Neural cell (in vitro differentiated cells): ENCODE results near the gene CYB5R2. TPM values are rescaled to one million over a fixed set of nuclear protein-coding genes. Genes with fewer than 3 reads are reported as not detected.

ENCODE experiments used
- H2AFZ ChIP-seq: fragments of 200-600, 300-800 bp; sonication (generic), shearing (Covaris generic); 2 replicates; pipeline ENCODE4 v1.6.0; 2014; ENCODE audit warnings: low read depth, mild to moderate bottlenecking, antibody characterized with exemption, low read length, moderate library complexity
- H3F3A ChIP-seq: fragments of 200-600 bp; shearing (Covaris generic); 2 replicates; pipeline ENCODE4 v1.6.1; 2016; ENCODE audit warnings: mild to moderate bottlenecking, moderate library complexity, mixed read lengths, antibody characterized with exemption, low read length; ENCODE audit not compliant: insufficient read depth, poor library complexity, severe bottlenecking
- H3K27ac ChIP-seq: fragments of 200-600, 300-800 bp; sonication (generic), shearing (Covaris generic); 2 replicates; pipeline ENCODE4 v1.5.1; 2014; ENCODE audit warnings: mild to moderate bottlenecking, low read length, moderate library complexity
- H3K27me3 ChIP-seq: fragments of 300-800, 200-600 bp; sonication (generic), shearing (Covaris generic); 2 replicates; pipeline ENCODE4 v1.6.0; 2014; ENCODE audit warnings: mild to moderate bottlenecking, low read depth, low read length, moderate library complexity; ENCODE audit not compliant: insufficient read depth
- H3K36me3 ChIP-seq: fragments of 300-800, 200-600 bp; sonication (generic), shearing (Covaris generic); 2 replicates; pipeline ENCODE4 v1.5.1; 2014; ENCODE audit warnings: mild to moderate bottlenecking, antibody characterized with exemption, low read length, moderate library complexity; ENCODE audit not compliant: insufficient read depth
- H3K4me2 ChIP-seq: fragments of 300-800, 200-600 bp; sonication (generic), shearing (Covaris generic); 2 replicates; pipeline ENCODE4 v1.6.0; 2014; ENCODE audit warnings: mild to moderate bottlenecking, low read length
- H3K4me3 ChIP-seq: fragments of 300-800, 200-600 bp; sonication (generic), shearing (Covaris generic); 2 replicates; pipeline ENCODE4 v1.5.1; 2014; ENCODE audit warnings: mild to moderate bottlenecking, low read length, moderate library complexity
- H3K79me2 ChIP-seq: fragments of 200-600 bp; shearing (Covaris generic); replicated peaks from 2 replicates; pipeline ENCODE4 v1.6.0; 2014; ENCODE audit warnings: mild to moderate bottlenecking, low read length, moderate library complexity; ENCODE audit not compliant: insufficient read depth
- H3K9ac ChIP-seq: fragments of 300-800, 200-600 bp; sonication (generic), shearing (Covaris generic); 2 replicates; pipeline ENCODE4 v1.6.1; 2016; ENCODE audit warnings: mild to moderate bottlenecking, low read length, mixed read lengths
- H3K9me2 ChIP-seq: fragments of 200-600 bp; shearing (Covaris generic); 2 replicates; pipeline ENCODE4 v1.6.1; 2016; ENCODE audit warnings: mild to moderate bottlenecking, low read length, mixed read lengths; ENCODE audit not compliant: insufficient read depth
- H3K9me3 ChIP-seq: fragments of 200-600, 300-800 bp; sonication (generic), shearing (Covaris generic); 2 replicates; pipeline ENCODE4 v1.6.1; 2016; ENCODE audit warnings: mild to moderate bottlenecking, mixed run types, low read length, moderate library complexity, mixed read lengths
- H4K20me1 ChIP-seq: fragments of 200-600 bp; shearing (Covaris generic); 2 replicates; pipeline ENCODE4 v1.6.1; 2016; ENCODE audit warnings: mild to moderate bottlenecking, mixed run types; ENCODE audit not compliant: insufficient read depth
- EP300 ChIP-seq: fragments of 450-650 bp; conservative IDR thresholded peaks from 2 replicates; pipeline ENCODE4 v1.6.1; 2014; ENCODE audit warnings: antibody characterized with exemption, mild to moderate bottlenecking, moderate library complexity; ENCODE audit not compliant: poor library complexity, severe bottlenecking
- EZH2 ChIP-seq: fragments of 200-600, 300-800 bp; shearing (Covaris generic), sonication (generic); IDR thresholded peaks from 2 replicates; pipeline ENCODE4 v1.6.1; 2014; ENCODE audit warnings: antibody characterized with exemption, low read length, borderline replicate concordance, mild to moderate bottlenecking; ENCODE audit not compliant: insufficient read depth, poor library complexity, severe bottlenecking
- MXI1 ChIP-seq: fragments of 450-650 bp; conservative IDR thresholded peaks from 2 replicates; pipeline ENCODE4 v1.6.1; 2014; ENCODE audit warnings: antibody characterized with exemption, mild to moderate bottlenecking; ENCODE audit not compliant: poor library complexity, severe bottlenecking
- POLR2AphosphoS5 ChIP-seq: IDR thresholded peaks from 2 replicates; pipeline ENCODE4 v1.6.1; 2012
- RAD21 ChIP-seq: fragments of 450-650 bp; conservative IDR thresholded peaks from 2 replicates; pipeline ENCODE4 v1.6.1; 2014; ENCODE audit warnings: antibody characterized with exemption, mild to moderate bottlenecking, moderate library complexity
- REST ChIP-seq: IDR thresholded peaks from 2 replicates; pipeline ENCODE4 v1.6.1; 2012; ENCODE audit warnings: borderline replicate concordance
- SMC3 ChIP-seq: fragments of 450-650 bp; conservative IDR thresholded peaks from 2 replicates; pipeline ENCODE4 v1.6.1; 2014; ENCODE audit warnings: antibody characterized with exemption, mild to moderate bottlenecking, moderate library complexity; ENCODE audit not compliant: poor library complexity
- TAF1 ChIP-seq: IDR thresholded peaks from 2 replicates; pipeline ENCODE4 v1.6.1; 2012; ENCODE audit warnings: low read depth
- polyA plus RNA-seq: library from polyadenylated mRNA; depleted of rRNA; stranded (reverse); fragments of >200 nt; gene quantifications from 2 replicates; pipeline ENCODE4 v1.2.3, GENCODE V29; 2014
- TF ChIP-seq, protein P1 (sequence below): fragments of 450-650 bp; IDR thresholded peaks from 2 replicates; pipeline ENCODE4 v1.5.1; 2014; ENCODE audit warnings: antibody characterized with exemption, mild to moderate bottlenecking, moderate library complexity; ENCODE audit not compliant: poor library complexity, severe bottlenecking

Gene CYB5R2
- polyA plus RNA-seq, 1 donor from 2014 or later, result not detected

DNA sequence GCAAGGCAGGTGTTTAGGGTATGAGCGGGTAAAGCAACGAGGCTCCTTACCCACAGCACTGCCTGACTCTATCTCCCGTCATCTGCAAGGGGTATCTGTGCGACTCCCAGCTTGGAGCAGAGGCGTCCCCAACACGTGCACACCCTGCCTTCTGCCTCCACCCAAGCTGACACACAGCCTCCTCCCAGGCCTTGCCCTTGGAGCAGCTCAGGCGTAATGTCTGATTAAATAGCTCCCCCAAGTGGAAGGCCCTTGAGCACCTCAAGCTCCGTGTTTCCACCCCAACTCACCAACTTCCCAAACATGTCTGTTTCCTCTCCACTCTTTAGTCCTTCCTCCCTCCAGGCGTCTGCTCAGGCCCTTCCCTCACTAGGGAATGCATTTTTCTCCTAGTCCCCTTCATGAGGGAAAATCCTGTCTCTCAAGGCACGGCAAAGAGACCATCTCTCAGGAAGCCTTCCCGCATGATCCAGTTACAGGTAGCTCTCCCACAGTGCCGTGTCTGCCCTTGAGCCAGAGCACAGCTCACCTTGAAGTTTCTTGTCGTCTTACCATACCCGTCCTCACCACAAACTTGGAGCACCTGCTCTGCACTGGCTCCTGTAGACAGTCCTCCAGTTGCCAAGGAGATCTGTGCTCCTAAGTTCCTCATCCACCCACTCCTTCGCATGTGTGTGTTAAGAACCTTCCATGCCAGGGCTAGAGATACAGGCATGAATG lies 15.8 kb downstream of the CYB5R2 start:
- Histone ChIP-seq H4K20me1 (no peaks in the 10 kb centered on the region), H2AFZ (no peak overlapping the region), H3K79me2 (no peaks in the 10 kb centered on the region), H3K27me3 (no peaks in the 10 kb centered on the region), H3K9ac (no peak overlapping the region), H3F3A (no peaks in the 10 kb centered on the region), H3K9me3 (no peaks in the 10 kb centered on the region), H3K4me3 (no peak overlapping the region), H3K36me3 (no peaks in the 10 kb centered on the region), H3K9me2 (no peaks in the 10 kb centered on the region), H3K27ac (no peak overlapping the region), H3K4me2 (no peak overlapping the region)
- TF ChIP-seq TAF1, result no peak
- TF ChIP-seq REST, result no peak
- no peak for TF ChIP-seq POLR2AphosphoS5
- no peak for TF ChIP-seq RAD21

DNA sequence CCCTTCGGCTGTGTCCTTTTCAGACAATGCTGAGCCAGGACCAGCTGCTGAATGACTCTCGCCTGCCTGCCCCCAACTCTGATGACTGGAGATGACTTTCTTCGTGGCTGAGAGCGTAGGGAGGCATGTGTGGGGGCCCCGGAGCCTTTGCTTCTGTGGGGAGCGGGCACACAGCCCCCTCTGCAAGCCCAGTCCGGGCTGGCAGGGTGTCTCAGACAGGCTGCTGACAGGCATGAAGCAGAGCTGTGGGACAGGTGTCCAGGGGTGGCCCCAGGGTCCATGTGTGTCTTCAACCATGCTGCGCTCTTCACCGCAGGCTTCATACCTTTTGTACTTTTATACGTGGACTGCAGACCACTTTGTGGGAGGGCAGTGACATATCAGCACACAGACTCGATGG lies 16.6 kb downstream of the CYB5R2 start:
- Histone ChIP-seq H4K20me1 (no peaks in the 10 kb centered on the region), H3K27ac (no peak overlapping the region), H3K9ac (no peak overlapping the region), H3F3A (no peaks in the 10 kb centered on the region), H3K4me3 (no peak overlapping the region), H3K36me3 (no peaks in the 10 kb centered on the region), H3K79me2 (no peaks in the 10 kb centered on the region), H2AFZ (no peak overlapping the region), H3K4me2 (no peak overlapping the region), H3K9me3 (no peaks in the 10 kb centered on the region), H3K9me2 (no peaks in the 10 kb centered on the region), H3K27me3 (no peaks in the 10 kb centered on the region)
- TF ChIP-seq REST (no peak), TAF1 (no peak), EZH2 (no peak), RAD21 (no peak), EP300 (no peak), POLR2AphosphoS5 (no peak), MXI1 (no peak), SMC3 (no peak)
- TF ChIP-seq, protein P1, sequence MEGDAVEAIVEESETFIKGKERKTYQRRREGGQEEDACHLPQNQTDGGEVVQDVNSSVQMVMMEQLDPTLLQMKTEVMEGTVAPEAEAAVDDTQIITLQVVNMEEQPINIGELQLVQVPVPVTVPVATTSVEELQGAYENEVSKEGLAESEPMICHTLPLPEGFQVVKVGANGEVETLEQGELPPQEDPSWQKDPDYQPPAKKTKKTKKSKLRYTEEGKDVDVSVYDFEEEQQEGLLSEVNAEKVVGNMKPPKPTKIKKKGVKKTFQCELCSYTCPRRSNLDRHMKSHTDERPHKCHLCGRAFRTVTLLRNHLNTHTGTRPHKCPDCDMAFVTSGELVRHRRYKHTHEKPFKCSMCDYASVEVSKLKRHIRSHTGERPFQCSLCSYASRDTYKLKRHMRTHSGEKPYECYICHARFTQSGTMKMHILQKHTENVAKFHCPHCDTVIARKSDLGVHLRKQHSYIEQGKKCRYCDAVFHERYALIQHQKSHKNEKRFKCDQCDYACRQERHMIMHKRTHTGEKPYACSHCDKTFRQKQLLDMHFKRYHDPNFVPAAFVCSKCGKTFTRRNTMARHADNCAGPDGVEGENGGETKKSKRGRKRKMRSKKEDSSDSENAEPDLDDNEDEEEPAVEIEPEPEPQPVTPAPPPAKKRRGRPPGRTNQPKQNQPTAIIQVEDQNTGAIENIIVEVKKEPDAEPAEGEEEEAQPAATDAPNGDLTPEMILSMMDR, result no peak
